HFFc6 (cell line): ENCODE measurements around the gene ELF1. TPM values are rescaled to one million over a fixed set of nuclear protein-coding genes. Genes with fewer than 3 reads are reported as not detected.
A peak's percentile ranks its signal among the peaks of the same experiment; 100 is the strongest.

Source experiments
- DNase-seq: peaks from one replicate; pipeline ENCODE4 v3.0.0-alpha.2; 2018
- H3K27ac Mint-ChIP-seq: 2 replicates; pipeline ENCODE4 v1.8.0; 2020; ENCODE audit warnings: mild to moderate bottlenecking, mixed read lengths
- H3K27me3 Mint-ChIP-seq: 2 replicates; pipeline ENCODE4 v1.8.0; 2021; ENCODE audit warnings: mild to moderate bottlenecking, moderate library complexity, mixed read lengths; ENCODE audit not compliant: insufficient read depth
- H3K36me3 Mint-ChIP-seq: 2 replicates; pipeline ENCODE4 v1.8.0; 2021; ENCODE audit warnings: low read depth, mixed read lengths
- H3K4me1 Mint-ChIP-seq: 2 replicates; pipeline ENCODE4 v1.8.0; 2020; ENCODE audit warnings: low read depth, mixed read lengths
- H3K4me3 Mint-ChIP-seq: 2 replicates; pipeline ENCODE4 v1.8.0; 2020; ENCODE audit warnings: mild to moderate bottlenecking, moderate library complexity, mixed read lengths
- H3K9me3 Mint-ChIP-seq: 2 replicates; pipeline ENCODE4 v1.8.0; 2020; ENCODE audit warnings: mild to moderate bottlenecking, mixed read lengths
- CTCF ChIP-seq: fragments of 200-600 bp; sonication (generic); IDR thresholded peaks from 2 replicates; pipeline ENCODE4 v1.5.0; 2021; ENCODE audit warnings: antibody characterized with exemption, mild to moderate bottlenecking
- long read RNA-seq: library from polyadenylated mRNA; unstranded; transcript quantifications from one replicate; pipeline ENCODE4 v2.0.0, GENCODE V29; 2019
- total RNA-seq, 6 experiments: library from RNA; stranded (reverse); fragmentation: NEBNext Ultra II Directional; extraction: Animal tissue kit (Norgen Biotek cat#: 25700); gene quantifications; 2 replicates in 1 of 6; 3 replicates in 5 of 6; pipeline ENCODE4 v1.2.3, GENCODE V29; 2021

Gene ELF1
- 10 to 100 TPM; 25.5 to 37.7 (median 33.4) TPM for total RNA-seq
- long read RNA-seq, partial matches to known transcripts = 8 of 20 reads
- long read RNA-seq, other reads (novel, unspliced or antisense) = 12 of 20 reads

GRCh38 chr13:41019011-41019487 lies at the start of gene ELF1:
Gene ELF1 (minus strand): TSS chr13:41019316. CDS start chr13:40982054, 37,262 bp downstream.
- H3K27me3 Mint-ChIP-seq = no peaks in the 10 kb centered on the region
- peak within 1 kb of the TSS; percentile 17 for H3K27ac Mint-ChIP-seq
- TF ChIP-seq CTCF = no peak
- no peaks in the 10 kb centered on the region for H3K36me3 Mint-ChIP-seq
- H3K4me3 Mint-ChIP-seq = no peak within 1 kb of the TSS
- no peak for DNase-seq
- no peaks in the 10 kb centered on the region for H3K9me3 Mint-ChIP-seq
- peaks cover 24% of the 10 kb centered on the region for H3K4me1 Mint-ChIP-seq

GRCh38 chr13:41065078-41065477 lies 46.0 kb upstream of the ELF1 start:
- H3K27ac Mint-ChIP-seq = peak overlapping the region; percentile 86

DNA sequence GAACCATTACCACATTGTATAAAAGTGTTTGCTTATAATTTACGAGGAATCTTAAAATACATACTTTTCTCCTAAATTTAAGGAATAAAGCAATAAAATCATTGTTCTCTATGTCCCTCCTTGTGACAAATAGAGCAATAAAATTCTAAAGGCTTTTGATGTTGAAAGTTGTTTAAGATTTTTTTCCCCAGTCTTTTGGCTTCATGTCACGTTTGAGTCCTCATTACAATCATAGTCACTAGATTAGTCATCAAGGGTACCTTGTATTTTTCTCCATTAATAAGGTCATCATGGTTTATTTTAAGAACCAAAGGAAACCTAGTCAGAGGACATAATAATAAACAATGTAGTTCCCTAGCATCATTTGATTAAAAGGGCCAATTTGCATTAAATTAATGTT lies 45.4 kb upstream of the ELF1 start:
- peak overlapping the region; percentile 86 for H3K27ac Mint-ChIP-seq
- H3K4me1 Mint-ChIP-seq = peaks cover 36% of the 10 kb centered on the region
- H3K27me3 Mint-ChIP-seq = peaks cover 9% of the 10 kb centered on the region
- H3K4me3 Mint-ChIP-seq = peak overlapping the region; percentile 89
- no peak for TF ChIP-seq CTCF
- DNase-seq = peak; percentile 86
- H3K36me3 Mint-ChIP-seq = peaks cover 21% of the 10 kb centered on the region; the same call in 1 of the 2 replicates
- H3K9me3 Mint-ChIP-seq = no peaks in the 10 kb centered on the region

More at GRCh38 chr13:41065078-41065477, 46.0 kb upstream of the ELF1 start:
- Mint-ChIP-seq H3K4me1 (peaks cover 36% of the 10 kb centered on the region), H3K36me3 (peaks cover 23% of the 10 kb centered on the region; the same call in 1 of the 2 replicates), H3K4me3 (peak overlapping the region; percentile 89), H3K9me3 (no peaks in the 10 kb centered on the region), H3K27me3 (peaks cover 7% of the 10 kb centered on the region)
- peak; percentile 51 for DNase-seq
- TF ChIP-seq CTCF = no peak

DNA sequence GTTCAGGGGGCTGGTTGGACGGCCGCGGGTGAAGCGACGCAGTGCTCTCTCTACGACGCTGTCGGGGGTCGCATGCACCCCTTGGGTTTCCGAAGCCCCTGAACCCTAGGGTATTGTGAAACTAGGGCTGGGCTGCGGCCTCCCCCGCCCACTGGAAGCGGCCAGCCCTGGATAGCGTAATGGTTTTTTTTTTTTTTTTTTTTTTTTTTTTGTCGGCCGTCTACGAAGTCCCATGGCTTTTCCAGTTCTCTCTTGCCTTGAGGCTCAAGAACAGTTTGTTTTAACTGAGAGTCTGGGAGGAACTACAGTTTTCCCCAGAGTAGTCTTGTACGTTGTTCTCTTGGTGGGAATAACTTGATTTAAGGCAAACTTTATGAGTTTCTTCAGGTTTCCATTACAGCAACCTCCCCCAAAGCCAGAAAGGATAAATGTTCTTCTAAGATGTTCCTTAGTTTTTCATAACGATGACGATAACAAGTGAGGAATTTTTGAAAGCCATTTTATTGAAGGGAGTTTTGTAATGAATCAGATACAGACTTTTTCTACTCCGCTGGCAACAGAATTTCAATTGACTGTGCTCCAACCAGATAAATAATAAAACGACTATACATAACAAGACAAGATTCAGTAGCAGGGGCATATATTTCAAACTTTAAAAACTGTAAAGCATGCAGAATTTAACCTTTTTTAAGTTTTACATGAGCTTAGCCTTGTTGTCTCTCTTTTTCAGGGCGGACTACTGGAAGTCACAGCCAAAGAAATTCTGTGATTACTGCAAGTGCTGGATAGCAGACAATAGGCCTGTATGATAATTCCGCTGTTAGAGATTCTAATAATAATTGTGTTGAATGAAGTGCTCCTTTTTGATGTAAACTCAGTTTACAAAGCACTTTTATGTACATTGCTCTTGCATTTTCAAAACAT lies 43.1 kb upstream of the ELF1 start:
- peak; percentile 40 for DNase-seq
- Mint-ChIP-seq H3K4me3 (peak overlapping the region; percentile 89), H3K27ac (peak overlapping the region; percentile 87), H3K4me1 (peaks cover 50% of the 10 kb centered on the region), H3K27me3 (peaks cover 11% of the 10 kb centered on the region), H3K36me3 (peaks cover 20% of the 10 kb centered on the region), H3K9me3 (no peaks in the 10 kb centered on the region)
- no peak for TF ChIP-seq CTCF

- Mint-ChIP-seq H3K4me1 (peaks cover 55% of the 10 kb centered on the region), H3K9me3 (no peaks in the 10 kb centered on the region), H3K36me3 (peaks cover 20% of the 10 kb centered on the region), H3K27ac (peak within 1 kb of the TSS; percentile 87), H3K4me3 (peak within 1 kb of the TSS; percentile 89), H3K27me3 (peaks cover 11% of the 10 kb centered on the region)
- peak; percentile 90 for DNase-seq
- TF ChIP-seq CTCF = no peak; the same call in 1 of the 2 replicates
These were observed 42.2 kb upstream of the ELF1 start, which contains the start of gene WBP4 for GRCh38 chr13:41061075-41061913. Gene WBP4 (plus strand): TSS chr13:41061509. CDS start chr13:41061674, 165 bp downstream.
